Omental fat pad (tissue), 4 donors: ENCODE results near the gene C6orf62. TPM values are rescaled to one million over a fixed set of nuclear protein-coding genes. Genes with fewer than 3 reads are reported as not detected.
"Not testable (repeated sequence)": the region's sequence is repeated elsewhere in the genome, so short reads cannot be mapped to it uniquely, and the experiment has no call there.

Source experiments
- ATAC-seq: fragments of 150-250 bp; one replicate; pipeline ENCODE4 v1.9.1; 2016; ENCODE audit warnings: mild to moderate bottlenecking, moderate library complexity; ENCODE audit not compliant: low FRiP score
- DNase-seq: peaks from one replicate; pipeline ENCODE4 v3.0.0-alpha.2; 2019; ENCODE audit warnings: low spot score
- total RNA-seq, 4 donors: library from RNA; depleted of rRNA; stranded (reverse); fragments of >200 nt; gene quantifications; one replicate each; pipeline ENCODE4 v1.1.0, GENCODE V29; 2016
- TF ChIP-seq, protein P1 (sequence below), 3 donors: fragments of 450-650 bp; IDR thresholded peaks; one replicate each; pipeline ENCODE4 v1.5.1; 2016 to 2017; ENCODE audit warnings: antibody characterized with exemption in 3 of 3, mild to moderate bottlenecking in 3 of 3, moderate library complexity in 2 of 3

Gene C6orf62
- total RNA-seq, 4 donors from 2014 or later, result 54.4 to 81.3 (median 78.4) TPM

DNA sequence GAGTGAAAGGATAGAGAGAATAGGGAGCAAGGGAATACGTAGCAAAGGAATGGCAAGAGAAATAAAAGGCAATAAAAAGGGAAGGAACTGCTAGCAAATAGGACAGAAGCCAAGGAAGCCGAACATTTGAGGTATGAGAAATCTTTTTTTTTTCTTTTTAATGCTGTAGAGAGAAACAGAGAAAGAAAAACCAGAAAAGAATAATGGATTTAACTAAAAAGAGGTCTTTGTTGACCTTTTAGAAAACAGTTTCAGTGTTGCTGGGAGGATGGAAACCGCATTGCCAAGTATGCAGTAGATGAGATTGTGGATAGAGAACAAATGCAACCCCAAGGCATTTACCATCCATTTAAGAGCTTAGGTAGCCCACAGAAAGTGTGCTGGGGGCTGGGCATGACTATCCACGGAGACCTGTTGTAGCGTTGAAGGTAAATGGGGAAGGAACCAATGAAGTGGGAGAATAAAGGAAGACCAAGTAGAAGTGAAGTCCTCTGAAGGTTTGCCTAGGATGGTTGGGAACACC, 23.3 kb upstream of the C6orf62 start:
- ATAC-seq (no peak), DNase-seq (no peak)
- TF ChIP-seq, protein P1, sequence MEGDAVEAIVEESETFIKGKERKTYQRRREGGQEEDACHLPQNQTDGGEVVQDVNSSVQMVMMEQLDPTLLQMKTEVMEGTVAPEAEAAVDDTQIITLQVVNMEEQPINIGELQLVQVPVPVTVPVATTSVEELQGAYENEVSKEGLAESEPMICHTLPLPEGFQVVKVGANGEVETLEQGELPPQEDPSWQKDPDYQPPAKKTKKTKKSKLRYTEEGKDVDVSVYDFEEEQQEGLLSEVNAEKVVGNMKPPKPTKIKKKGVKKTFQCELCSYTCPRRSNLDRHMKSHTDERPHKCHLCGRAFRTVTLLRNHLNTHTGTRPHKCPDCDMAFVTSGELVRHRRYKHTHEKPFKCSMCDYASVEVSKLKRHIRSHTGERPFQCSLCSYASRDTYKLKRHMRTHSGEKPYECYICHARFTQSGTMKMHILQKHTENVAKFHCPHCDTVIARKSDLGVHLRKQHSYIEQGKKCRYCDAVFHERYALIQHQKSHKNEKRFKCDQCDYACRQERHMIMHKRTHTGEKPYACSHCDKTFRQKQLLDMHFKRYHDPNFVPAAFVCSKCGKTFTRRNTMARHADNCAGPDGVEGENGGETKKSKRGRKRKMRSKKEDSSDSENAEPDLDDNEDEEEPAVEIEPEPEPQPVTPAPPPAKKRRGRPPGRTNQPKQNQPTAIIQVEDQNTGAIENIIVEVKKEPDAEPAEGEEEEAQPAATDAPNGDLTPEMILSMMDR (IDR thresholded peaks at IDR 0.05), result no peak

DNA sequence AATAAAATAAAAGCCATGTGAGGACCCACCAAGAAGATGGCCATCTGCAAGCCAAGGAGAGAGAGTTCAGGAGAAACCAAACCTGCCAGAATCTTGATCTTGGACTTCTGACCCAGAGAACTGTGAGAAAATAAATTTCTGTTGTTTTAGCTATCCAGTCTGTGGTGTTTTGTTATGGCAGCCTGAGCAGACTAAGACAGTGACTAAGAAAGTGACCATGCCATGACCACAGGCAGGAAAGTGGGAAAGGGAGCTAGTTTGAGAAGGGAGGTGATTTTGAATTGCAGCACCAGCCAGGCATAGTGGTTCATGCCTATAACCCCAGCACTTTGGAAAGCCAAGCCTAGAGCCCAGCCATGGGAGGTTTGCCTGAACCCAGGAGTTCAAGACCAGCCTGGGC, 21.9 kb upstream of the C6orf62 start:
- TF ChIP-seq, protein P1 (IDR thresholded peaks at IDR 0.05), result no peak
- DNase-seq (no peak), ATAC-seq (no peak)

DNA sequence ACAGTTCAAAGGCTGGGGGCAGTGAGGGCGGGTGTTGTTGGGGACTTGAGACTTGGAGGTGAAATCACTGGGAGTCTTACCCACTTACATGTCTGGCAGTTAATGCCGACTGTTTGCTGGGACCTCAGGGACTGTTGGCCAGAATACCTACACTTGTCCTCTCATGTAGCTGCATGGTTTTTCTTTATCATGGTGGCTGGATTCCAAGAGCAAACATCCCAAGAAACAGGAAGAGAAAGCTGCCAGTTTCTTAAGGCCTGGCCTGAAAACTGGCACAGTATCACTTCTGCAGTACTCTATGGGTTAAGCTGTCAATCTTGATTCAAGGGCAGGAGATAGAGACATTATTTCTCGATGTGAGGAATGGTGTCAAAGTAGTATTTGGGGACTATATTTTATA, 19.8 kb upstream of the C6orf62 start:
- no peak for DNase-seq
- no peak for ATAC-seq
- TF ChIP-seq, protein P1 (IDR thresholded peaks at IDR 0.05), result no peak

DNA sequence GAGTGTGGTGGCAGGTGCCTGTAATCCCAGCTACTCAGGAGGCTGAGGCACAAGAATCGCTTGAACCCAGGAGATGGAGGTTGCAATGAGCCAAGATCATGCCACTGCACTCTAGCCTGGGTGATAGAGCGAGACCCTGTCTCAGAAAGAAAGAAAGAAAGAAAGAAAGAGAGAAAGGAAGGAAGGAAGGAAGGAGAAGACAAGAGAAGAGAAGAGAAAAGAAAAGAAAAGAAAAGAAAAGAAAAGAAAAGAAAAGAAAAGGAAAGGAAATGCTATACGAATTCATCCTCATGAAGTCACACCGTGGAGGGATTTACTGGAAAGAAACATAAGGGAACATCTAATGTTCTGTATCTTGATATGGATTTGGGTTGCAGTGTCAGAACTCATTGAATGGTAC, 15.8 kb upstream of the C6orf62 start:
- not testable (repeated sequence) for ATAC-seq, DNase-seq

DNA sequence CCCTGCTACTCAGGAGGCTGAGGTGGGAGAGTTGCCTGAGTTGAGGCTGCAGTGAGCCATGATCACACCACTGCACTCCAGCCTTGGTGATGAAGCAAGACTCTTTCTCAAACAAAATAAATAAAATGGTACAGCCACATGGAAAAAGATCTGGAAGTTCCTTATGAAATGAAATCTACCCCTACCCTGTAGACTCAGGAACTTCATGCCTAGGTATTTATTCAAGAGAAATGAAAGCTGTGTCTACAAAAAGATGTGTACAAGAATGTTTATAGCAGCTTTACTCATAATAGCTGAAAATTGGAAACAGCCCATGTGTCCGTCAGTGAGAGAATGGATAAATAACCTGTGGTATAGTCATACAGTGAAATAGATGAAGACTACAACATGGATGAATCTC, 15.2 kb upstream of the C6orf62 start:
- ATAC-seq (no peak), DNase-seq (no peak)
- TF ChIP-seq, protein P1 (IDR thresholded peaks at IDR 0.05), result no peak

DNA sequence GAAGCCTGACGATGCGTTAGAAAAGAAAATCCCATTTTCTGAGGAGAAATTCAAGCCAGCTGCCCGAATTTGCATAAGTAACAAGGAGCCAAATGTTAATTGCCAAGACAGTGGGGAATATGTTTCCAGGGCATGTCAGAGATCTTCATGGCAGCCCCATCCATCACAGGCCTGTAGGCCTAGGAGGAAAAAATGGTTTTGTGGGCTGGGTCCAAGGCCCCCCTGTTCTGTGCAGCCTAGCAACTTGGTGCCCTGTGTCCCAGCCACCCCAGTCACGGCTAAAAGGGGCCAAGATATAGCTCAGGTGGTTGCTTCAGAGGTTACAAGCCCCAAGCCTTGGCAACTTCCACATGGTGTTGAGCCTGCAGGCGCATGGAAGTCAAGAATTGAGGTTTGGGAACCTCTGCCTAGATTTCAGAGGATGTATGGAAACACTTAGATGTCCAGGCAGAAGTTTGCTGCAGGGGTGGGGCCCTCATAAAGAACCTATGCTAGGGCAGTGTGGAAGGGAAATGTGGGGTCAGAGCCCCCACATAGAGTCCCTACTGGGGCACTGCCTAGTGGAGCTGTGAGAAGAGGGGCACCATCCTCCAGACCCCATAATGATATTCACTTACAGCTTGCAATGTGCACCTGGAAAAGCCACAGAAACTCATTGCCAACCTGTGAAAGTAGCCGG, 12.6 kb upstream of the C6orf62 start:
- DNase-seq, ATAC-seq: not testable (repeated sequence)

DNA sequence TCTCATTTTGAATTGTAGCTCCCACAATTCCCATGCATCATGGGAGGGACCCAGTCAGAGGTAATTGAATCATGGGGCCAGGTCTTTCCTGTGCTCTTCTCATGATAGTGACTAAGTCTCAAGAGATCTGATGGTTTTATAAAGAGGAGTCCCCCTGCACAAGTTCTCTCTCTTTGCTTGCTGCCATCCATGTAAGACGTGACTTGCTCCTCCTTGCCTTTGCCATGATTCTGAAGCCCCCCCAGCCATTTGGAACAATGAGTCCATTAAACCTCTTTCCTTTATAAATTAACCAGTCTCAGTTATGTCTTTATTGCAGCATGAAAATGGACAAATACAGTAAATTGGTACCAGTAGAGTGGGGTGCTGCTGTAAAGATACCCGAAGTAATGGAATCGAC, 11.7 kb upstream of the C6orf62 start:
- not testable (repeated sequence) for ATAC-seq

DNA sequence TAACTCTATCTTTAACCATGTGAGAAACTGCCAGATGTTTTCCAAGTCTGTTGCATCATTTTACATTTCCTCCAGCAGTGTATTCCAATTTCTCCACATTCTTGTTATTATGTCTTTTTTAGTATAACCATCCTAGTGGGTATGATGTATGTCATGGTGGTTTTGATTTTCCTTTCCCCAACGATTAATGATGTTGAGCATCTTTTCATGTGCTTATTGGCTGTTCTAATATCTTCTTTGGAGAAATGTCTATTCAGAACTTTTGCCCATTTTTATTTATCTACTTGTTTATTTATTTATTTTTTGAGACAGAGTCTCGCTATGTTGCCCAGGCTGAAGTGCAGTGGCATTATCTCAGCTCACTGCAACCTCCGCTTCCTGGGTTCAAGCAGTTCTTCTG, 4.3 kb upstream of the C6orf62 start:
- no peak for ATAC-seq
- DNase-seq, result no peak
- TF ChIP-seq, protein P1 (IDR thresholded peaks at IDR 0.05), result no peak

More for the DNA sequence above, 11.7 kb upstream of the C6orf62 start:
- not testable (repeated sequence) for DNase-seq
